Measurements from ENCODE around the gene CD55.

CD55 gene

GRCh38 chr1:207331354-207332313, 10.2 kb downstream of the CD55 start:
- DNase-seq = no peak

DNA sequence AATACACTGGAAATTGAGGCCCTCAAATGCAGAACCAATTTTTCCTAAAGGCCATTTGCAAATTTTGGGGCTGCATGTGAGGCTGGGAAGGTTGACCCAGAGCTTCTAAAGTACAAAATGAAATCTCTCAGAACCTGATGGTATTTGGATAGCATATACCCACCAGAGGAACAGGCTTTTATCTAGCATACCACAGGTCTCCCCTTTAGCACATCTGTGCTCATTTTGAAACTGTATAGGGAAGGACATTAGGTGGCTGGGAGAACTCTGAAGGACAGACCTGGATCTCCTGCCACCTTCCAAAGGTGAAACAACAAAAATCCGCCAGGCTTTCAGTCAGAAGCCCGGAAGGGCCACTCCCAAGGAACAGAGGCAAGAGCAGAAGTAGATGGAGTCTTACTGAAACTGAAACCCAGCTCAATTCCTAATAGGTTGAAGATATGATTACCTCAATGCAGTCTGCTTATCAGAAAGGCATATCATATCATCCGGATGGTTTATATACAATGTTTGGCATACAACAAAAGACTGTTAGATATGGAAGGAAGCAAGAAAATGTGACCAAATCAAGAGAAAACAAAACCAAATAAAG, 11.6 kb downstream of the CD55 start:
- DNase-seq = no peak

GRCh38 chr1:207333620-207334019, 12.1 kb downstream of the CD55 start:
- no peak for DNase-seq

GRCh38 chr1:207334337-207334736, 12.9 kb downstream of the CD55 start:
- DNase-seq = no peak

- no peak for DNase-seq
Measured at GRCh38 chr1:207335138-207335537, 13.7 kb downstream of the CD55 start.

GRCh38 chr1:207335695-207336363, 14.4 kb downstream of the CD55 start:
- DNase-seq = no peak

DNA sequence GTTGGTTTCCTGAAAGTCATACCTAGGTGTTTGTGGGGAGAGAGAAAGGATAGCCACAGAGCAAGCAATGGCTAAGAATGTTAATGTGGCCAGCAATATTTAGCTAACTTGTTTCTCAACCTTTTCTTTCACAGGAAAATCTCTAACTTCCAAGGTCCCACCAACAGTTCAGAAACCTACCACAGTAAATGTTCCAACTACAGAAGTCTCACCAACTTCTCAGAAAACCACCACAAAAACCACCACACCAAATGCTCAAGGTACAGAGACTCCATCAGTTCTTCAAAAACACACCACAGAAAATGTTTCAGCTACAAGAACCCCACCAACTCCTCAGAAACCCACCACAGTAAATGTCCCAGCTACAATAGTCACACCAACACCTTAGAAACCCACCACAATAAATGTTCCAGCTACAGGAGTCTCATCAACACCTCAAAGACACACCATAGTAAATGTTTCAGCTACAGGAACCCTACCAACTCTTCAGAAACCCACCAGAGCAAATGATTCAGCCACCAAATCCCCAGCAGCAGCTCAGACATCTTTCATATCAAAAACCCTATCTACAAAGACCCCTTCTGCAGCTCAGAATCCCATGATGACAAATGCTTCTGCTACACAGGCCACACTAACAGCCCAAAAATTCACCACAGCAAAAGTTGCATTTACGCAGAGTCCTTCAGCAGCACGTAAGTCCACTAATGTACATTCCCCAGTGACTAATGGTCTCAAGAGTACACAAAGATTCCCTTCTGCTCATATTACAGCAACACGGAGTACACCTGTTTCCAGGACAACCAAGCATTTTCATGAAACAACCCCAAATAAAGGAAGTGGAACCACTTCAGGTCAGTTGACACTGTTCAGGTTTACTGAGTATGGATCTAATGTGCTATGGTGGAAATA, 15.3 kb downstream of the CD55 start:
- DNase-seq = no peak

GRCh38 chr1:207342332-207342731, 20.9 kb downstream of the CD55 start:
- no peak for DNase-seq

DNA sequence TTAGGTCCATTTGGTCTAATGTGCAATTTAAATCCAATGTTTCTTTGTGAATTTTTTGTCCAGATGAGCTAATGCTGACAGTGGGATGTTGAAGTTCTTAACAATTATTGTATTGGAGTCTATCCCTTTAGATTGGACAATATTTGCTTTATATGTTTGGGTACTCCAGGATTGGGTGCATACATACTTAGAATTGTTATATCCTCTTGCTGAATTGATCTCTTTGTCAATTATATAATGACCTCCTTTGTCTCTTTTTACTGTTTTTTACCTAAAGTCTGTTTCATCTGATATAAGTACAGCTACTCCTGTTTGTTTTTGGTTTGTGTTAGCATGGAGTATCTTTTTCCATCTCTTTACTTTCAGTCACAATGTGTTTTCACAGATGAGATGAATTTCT, 22.2 kb downstream of the CD55 start:
- no peak for DNase-seq

DNA sequence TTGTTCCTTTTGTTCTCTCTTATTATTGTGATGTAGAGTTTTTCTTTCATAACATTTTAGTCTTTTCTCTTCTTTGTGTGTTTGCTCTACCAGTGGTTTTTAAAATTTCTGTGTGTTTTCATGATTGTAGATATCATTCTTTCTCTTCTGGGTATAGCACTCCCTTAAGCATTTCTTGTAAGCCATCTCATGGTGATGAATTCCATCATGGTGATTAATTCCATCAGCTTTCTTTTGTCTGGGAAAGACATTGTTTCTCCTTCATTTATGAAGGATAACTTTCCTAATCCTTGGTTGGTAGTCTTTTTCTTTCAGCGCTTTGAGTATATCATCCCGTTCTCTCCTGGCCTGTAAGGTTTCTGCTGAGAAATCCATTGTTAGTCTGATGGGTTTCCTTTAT, 22.7 kb downstream of the CD55 start:
- no peak for DNase-seq

GRCh38 chr1:207345644-207346477, 24.4 kb downstream of the CD55 start:
- DNase-seq = no peak

- no peak for DNase-seq
Measured at GRCh38 chr1:207346513-207346912, 25.0 kb downstream of the CD55 start.

DNA sequence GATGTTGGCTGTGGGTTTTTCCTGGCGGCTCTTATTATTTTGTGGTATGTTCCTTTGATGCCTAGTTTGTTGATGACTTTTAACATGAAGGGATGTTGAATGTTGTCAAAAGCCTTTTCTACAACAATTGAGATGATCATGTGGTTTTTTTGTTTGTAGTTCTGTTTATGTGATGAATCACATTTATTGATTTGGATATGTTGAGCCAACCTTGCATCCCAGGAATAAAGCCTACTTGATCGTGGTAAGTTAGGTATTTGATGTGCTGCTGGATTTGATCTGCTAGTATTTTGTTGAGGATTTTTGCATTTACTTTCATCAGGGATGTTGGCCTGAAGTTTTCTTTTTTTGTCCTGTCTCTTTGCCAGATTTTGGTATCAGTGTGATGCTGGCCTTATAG, 28.5 kb downstream of the CD55 start:
- DNase-seq = no peak

DNA sequence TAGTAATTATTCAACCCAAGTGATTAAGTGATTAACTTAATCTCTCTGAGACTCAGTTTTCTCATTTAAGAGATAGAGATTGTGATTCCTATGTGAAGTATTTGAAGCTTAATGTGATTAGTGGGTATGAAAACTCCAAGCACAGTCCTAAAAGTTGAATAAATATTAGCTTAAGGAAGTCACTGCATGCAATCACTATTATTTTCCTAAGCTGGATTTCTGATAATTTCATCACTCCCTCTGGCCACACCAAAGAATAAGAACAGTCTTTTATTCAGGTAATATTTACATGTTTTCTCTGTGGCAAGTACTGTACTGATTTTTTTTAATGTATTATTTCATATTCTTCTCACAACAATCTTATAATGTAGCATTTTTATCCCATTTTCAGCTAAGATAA, 31.1 kb downstream of the CD55 start:
- no peak for DNase-seq

DNA sequence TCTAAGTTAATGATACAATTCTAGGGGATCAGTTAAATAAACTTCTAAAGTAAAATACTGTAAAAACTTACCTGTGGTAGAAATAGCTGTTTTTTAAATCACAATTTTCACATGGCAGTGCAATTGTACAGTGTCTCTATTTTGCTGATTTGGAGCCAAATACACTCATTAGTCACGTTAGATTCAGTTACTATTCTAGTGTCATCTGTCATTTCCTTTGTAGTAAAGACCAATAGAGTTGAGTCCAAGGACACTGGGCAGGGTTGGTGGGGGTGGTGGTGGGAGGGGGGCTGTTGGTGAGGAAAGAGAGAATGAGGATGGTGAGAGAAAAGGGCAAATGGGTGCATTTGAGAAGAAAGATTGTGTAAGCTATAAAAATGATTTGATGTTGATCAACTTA, 33.6 kb downstream of the CD55 start:
- no peak for DNase-seq

GRCh38 chr1:207355513-207356295, 34.2 kb downstream of the CD55 start:
- DNase-seq = no peak

DNA sequence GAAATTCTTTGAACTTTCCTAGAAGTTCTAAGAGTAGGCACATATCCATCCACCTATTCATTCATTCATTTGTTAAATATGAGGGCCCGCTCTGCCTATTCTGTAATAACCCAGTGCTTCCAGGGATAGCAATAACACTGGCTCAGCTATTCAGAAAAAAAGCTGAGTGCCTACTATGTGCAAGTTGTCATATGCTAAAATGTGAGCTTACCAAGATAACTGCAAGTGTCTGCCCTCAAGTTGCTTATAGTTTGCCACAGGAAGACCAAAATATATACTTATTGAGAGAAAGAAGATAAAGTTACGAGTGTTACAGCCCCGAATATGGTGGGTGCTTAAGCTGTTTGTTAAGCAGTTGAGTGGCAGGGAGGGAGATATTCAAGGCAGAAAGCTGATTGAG, 39.6 kb downstream of the CD55 start:
- DNase-seq = no peak

DNA sequence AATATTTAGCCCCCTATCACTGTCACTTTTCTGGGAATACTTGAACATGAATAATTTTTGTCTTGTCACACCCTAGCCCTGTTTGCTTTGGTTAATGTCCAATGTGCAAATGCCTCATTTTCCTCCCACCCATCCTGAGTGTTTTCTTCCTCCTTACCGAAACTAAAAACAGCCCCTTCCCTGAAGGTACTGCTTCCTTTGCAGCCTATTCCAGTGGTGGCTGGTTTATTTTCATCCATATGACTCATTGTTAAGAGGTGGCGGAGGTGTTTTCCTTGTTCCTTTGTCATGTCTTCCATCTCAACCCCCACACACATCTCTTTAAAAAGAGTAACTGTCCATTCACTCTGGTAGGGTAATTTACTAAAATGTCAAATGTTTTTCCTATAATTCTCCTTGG, 40.4 kb downstream of the CD55 start:
- DNase-seq = no peak

DNA sequence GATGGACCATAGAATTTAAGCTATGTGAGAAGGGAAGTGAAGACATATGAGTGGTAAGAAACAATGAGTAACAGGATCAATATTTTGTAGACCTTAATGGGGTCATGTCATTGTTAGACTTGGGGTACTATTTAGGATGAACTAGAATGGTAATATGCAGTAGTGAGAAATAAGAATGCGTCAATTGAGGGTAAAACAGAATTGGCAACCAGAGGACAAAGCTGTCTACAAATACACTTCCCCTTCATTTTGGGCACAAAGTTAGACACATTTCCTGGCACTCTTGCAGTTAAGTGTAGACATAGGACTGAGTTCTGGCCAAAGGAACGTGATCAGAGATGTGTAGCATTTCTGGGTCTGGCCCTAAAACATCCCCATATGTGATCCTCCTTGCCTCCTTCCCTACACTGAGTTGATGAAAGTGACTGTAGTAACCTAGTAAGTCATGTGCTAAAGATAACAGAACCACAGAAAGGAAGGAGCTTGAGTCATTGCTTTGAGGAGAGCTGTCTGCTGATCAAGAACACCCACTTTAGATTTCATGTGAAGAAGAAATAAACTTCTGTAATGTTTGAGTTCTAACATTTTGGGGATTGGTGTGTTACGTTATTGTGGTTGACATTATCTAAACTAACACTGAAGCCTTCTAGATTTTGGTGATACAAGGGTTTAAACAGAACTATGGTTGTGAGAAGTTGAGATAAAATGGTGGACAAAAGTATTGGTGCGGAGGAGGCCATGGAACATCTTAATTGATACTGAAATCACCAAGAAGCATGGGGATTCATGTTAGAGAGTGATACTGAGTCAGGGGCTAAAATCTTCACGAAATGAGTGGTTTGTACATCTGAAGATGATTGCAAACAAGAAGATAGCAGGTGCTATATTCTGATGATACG, 41.7 kb downstream of the CD55 start:
- no peak for DNase-seq

GRCh38 chr1:207363871-207364270, 42.4 kb downstream of the CD55 start:
- DNase-seq = no peak
